Activated T-cell treated with anti-CD3 and anti-CD28 coated beads for 48 hours (primary cell): Measurements from ENCODE around the gene WNT5B.

Source experiments
- DNase-seq: peaks from one replicate; pipeline ENCODE4 v3.0.0-alpha.2; 2020; ENCODE audit warnings: low read depth

The WNT5B gene

GRCh38 chr12:1630133-1630826 lies 1.2 kb downstream of the WNT5B start:
- DNase-seq = peak; percentile 3

DNA sequence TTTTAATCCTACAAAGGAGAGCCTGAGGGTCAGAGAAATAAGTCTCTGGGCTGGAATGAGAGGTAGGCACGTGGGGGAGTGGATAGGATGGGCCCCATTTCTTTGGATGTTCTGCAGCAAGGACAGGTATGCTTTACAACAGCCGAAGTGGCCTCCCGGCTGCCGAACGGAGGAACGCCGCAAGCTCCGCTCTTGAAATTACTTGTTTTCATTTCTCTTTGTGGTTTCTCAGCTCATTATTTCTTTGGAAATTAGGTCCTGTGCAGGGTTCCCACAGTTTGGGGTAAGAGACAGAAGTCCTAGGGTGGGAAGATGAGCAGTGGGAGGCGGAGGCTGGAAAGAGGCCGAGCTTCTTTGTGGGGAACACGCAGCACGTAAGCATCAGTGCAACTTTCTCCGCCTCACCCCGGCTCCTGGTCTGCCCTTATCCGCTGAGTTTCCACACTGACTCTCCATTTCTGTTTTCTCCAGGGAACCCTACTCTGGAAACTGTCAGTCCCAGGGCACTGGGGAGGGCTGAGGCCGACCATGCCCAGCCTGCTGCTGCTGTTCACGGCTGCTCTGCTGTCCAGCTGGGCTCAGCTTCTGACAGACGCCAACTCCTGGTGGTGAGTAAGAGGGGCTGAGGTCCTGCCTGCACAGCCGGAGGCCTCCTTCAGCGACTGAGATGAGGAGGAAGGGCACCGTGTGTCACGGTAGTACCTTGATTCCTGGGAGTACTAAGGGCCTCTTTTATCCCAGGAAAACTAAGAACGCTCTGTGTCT lies 2.0 kb downstream of the WNT5B start:
- DNase-seq = no peak

- DNase-seq = no peak
Measured at GRCh38 chr12:1632702-1633101, 3.7 kb downstream of the WNT5B start.

DNA sequence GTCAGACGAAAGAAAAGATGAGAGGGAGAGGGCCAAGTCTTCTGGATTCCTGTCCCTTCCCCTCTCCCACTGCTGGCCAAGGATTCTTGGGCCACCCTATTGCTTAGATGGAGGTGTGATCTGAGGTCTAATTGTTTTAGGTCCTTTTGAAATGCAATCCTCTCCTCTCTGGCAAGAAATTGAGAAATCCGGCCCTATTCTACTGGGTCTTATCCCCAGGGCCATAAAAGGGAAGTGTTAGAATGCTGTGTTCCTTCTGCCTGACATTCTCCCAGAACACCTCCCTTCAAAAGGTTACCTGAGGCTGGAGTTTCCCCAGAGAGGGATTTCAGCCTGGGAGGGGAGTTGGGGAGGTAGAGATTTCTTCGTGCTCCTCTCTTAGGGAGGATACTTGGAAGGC lies 4.4 kb downstream of the WNT5B start:
- DNase-seq = no peak

DNA sequence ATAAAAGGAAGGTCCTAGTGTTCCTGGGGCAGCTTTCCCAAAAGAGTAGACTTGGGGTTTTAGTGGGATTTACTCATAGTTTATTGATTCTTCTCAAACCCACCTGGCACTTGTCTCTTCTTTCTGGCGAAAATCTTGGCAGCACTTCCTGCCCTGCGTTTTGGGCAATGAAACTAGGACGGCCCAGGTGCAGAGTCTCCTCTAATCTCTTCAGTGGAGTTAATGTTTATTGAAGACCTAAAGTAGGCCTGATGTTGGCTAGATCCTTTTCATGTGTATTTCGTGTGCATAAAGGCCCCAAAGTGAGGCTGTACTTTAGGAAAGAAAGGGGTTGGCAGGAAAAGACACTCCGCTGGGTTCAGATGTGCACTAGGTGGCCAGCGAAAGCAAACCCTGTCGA lies 5.1 kb downstream of the WNT5B start:
- DNase-seq = no peak

- DNase-seq = peak; percentile 55
Measured at GRCh38 chr12:1634590-1635191, 5.7 kb downstream of the WNT5B start.

DNA sequence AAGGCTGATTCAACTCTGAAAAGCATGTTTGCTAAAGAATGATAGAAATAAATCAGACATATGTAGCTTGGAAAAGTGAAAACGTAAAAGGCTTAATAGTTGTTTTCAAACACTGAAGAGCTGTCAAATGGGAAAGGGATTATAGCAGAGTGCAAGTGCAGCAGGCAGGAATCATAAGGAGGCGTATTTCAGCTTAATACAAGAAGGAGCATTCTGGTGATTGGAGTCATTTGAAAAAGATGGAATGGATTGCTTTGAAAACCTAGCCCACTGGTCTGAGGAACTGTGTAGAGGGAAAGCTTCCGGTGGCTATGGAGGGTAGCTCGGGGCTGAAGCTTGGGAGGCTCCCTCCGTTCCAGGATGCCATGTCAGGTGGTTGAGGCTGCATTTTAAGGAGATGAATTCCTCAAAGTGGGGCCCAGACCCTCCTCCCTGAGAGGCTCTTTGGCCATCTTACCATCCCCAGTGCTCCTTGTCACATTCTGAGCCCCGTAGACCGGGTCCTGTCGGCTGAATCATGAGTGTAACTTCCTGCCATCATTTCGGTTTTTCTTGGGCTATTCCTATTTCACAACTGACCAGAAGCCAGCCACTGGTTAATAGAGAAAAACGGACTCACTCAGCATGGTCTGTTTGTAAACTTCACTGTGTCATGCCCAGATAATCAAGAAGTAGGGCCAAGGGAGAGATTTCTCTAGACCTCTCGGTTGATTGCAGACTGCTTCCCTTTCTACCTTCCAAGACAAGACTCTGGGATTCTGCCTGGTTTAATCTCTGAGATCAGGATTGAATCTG lies 6.5 kb downstream of the WNT5B start:
- DNase-seq = no peak

GRCh38 chr12:1638203-1638602 lies 9.2 kb downstream of the WNT5B start:
- no peak for DNase-seq

DNA sequence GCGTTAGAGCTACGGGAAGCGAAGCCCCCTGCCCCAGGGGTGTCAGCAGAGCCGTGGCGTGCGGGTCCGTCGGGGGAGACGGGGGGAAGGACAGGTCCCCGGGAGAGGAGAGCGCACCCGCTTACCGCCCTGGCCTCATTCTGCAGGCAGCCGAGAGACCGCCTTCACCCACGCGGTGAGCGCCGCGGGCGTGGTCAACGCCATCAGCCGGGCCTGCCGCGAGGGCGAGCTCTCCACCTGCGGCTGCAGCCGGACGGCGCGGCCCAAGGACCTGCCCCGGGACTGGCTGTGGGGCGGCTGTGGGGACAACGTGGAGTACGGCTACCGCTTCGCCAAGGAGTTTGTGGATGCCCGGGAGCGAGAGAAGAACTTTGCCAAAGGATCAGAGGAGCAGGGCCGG lies 10.5 kb downstream of the WNT5B start:
- no peak for DNase-seq

- DNase-seq = no peak
Measured at GRCh38 chr12:1640328-1641234, 11.6 kb downstream of the WNT5B start.

- DNase-seq = no peak
Measured at GRCh38 chr12:1642513-1642912, 13.5 kb downstream of the WNT5B start.

GRCh38 chr12:1643043-1643442 lies 14.0 kb downstream of the WNT5B start:
- no peak for DNase-seq

GRCh38 chr12:1643905-1644533 lies 15.0 kb downstream of the WNT5B start:
- no peak for DNase-seq

GRCh38 chr12:1644534-1645438 lies 15.8 kb downstream of the WNT5B start:
- DNase-seq = no peak

GRCh38 chr12:1645819-1646218 lies 16.8 kb downstream of the WNT5B start:
- no peak for DNase-seq

DNA sequence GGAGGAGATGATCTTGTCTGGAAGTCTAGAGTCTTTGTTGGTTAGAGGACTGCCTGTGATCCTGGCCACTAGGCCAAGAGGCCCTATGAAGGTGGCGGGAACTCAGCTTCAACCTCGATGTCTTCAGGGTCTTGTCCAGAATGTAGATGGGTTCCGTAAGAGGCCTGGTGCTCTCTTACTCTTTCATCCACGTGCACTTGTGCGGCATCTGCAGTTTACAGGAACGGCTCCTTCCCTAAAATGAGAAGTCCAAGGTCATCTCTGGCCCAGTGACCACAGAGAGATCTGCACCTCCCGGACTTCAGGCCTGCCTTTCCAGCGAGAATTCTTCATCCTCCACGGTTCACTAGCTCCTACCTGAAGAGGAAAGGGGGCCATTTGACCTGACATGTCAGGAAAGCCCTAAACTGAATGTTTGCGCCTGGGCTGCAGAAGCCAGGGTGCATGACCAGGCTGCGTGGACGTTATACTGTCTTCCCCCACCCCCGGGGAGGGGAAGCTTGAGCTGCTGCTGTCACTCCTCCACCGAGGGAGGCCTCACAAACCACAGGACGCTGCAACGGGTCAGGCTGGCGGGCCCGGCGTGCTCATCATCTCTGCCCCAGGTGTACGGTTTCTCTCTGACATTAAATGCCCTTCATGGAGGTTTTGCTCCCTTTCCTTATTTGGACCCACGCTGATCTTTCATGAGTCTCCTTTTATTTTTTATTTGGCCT lies 17.7 kb downstream of the WNT5B start:
- DNase-seq = no peak

- no peak for DNase-seq
Measured at GRCh38 chr12:1647285-1647669, 18.2 kb downstream of the WNT5B start.

GRCh38 chr12:1650260-1650977 lies 21.4 kb downstream of the WNT5B start:
- DNase-seq = no peak

- DNase-seq = no peak
Measured at GRCh38 chr12:1650978-1651361, 21.9 kb downstream of the WNT5B start.
